Neural cell (in vitro differentiated cells): Measurements from ENCODE around the gene AP3M1.

Source experiments
- EP300 ChIP-seq: fragments of 450-650 bp; conservative IDR thresholded peaks from 2 replicates; pipeline ENCODE4 v1.6.1; 2014; ENCODE audit warnings: antibody characterized with exemption, mild to moderate bottlenecking, moderate library complexity; ENCODE audit not compliant: poor library complexity, severe bottlenecking
- EZH2 ChIP-seq: fragments of 200-600, 300-800 bp; shearing (Covaris generic), sonication (generic); IDR thresholded peaks from 2 replicates; pipeline ENCODE4 v1.6.1; 2014; ENCODE audit warnings: antibody characterized with exemption, low read length, borderline replicate concordance, mild to moderate bottlenecking; ENCODE audit not compliant: insufficient read depth, poor library complexity, severe bottlenecking
- MXI1 ChIP-seq: fragments of 450-650 bp; conservative IDR thresholded peaks from 2 replicates; pipeline ENCODE4 v1.6.1; 2014; ENCODE audit warnings: antibody characterized with exemption, mild to moderate bottlenecking; ENCODE audit not compliant: poor library complexity, severe bottlenecking
- POLR2AphosphoS5 ChIP-seq: IDR thresholded peaks from 2 replicates; pipeline ENCODE4 v1.6.1; 2012
- TF ChIP-seq, protein P1 (sequence below): fragments of 450-650 bp; IDR thresholded peaks from 2 replicates; pipeline ENCODE4 v1.5.1; 2014; ENCODE audit warnings: antibody characterized with exemption, mild to moderate bottlenecking, moderate library complexity; ENCODE audit not compliant: poor library complexity, severe bottlenecking

DNA sequence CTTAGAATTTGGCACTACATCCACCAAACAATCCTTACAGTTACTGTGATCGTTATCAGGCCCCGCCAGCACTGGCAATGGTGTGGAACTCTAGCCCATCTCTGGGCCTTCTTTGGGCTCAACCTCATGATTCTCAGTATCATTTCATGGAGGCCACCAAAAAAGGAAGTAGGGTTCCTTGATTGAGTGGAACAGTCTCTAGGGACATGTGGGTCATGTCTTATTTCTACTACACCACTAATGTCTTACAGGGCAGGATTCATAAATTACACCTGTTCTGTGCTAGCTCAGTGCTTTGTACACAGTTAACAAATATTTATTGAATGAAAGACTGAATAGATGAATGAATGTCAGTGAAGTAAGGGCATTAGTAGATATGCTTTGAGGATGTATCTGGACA lies 53.9 kb downstream of the AP3M1 start:
- TF ChIP-seq EZH2 (no peak), EP300 (no peak), MXI1 (no peak), POLR2AphosphoS5 (no peak)
- TF ChIP-seq, protein P1, sequence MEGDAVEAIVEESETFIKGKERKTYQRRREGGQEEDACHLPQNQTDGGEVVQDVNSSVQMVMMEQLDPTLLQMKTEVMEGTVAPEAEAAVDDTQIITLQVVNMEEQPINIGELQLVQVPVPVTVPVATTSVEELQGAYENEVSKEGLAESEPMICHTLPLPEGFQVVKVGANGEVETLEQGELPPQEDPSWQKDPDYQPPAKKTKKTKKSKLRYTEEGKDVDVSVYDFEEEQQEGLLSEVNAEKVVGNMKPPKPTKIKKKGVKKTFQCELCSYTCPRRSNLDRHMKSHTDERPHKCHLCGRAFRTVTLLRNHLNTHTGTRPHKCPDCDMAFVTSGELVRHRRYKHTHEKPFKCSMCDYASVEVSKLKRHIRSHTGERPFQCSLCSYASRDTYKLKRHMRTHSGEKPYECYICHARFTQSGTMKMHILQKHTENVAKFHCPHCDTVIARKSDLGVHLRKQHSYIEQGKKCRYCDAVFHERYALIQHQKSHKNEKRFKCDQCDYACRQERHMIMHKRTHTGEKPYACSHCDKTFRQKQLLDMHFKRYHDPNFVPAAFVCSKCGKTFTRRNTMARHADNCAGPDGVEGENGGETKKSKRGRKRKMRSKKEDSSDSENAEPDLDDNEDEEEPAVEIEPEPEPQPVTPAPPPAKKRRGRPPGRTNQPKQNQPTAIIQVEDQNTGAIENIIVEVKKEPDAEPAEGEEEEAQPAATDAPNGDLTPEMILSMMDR = no peak
